ENCODE data around the gene FAM163B. TPM values are rescaled to one million over a fixed set of nuclear protein-coding genes. Genes with fewer than 3 reads are reported as not detected.

Gene FAM163B
- total RNA-seq, 1 donor from 2014 or later: not detected

DNA sequence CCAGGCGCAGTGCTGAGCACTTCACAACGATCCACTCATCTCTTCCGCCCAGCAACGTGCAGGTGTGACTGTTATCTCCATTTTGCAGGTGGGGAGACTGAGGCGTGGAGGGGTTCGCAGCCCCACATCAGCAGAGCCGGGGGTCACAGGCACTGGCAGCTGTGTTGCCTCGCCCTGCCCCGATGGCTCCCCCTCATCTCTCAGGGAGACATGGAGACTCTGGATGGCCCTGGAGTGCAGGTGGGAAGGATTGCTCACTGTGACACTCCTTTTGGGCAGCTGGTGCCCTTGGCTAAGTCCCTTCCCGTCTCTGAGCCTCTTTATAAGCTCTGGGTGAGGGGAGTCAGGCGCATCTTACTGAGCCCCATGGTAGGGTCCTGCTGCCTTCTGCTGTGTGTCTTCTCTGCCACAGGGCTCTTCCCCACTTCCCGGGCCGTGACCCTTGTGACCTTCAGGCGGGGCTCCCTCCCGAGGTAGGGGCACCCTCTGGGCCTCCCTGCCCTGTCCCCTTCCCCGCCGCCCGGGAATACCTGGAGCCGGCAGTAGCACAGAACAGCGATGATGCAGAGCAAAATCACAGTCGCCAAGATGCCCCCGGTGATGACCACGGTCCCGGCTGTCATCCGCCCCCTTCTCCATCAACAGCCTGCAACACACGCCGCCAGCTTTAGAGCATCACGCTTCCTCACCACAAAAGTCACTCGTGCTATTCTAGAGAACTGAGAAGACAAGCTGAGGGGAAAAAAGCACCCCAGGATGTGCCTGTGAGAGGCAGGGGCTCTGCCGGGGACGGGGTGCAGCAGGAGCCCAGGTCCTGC is 29.4 kb downstream of the FAM163B start:
- no peak overlapping the region for H3K4me3 Mint-ChIP-seq
- no peaks in the 10 kb centered on the region for H3K36me3 Mint-ChIP-seq (ENCODE audit: low read depth)
- peaks cover 8% of the 10 kb centered on the region for H3K27me3 Mint-ChIP-seq (ENCODE audit: low read depth)
- H3K4me1 Mint-ChIP-seq: peaks cover 27% of the 10 kb centered on the region
- TF ChIP-seq, protein P1, sequence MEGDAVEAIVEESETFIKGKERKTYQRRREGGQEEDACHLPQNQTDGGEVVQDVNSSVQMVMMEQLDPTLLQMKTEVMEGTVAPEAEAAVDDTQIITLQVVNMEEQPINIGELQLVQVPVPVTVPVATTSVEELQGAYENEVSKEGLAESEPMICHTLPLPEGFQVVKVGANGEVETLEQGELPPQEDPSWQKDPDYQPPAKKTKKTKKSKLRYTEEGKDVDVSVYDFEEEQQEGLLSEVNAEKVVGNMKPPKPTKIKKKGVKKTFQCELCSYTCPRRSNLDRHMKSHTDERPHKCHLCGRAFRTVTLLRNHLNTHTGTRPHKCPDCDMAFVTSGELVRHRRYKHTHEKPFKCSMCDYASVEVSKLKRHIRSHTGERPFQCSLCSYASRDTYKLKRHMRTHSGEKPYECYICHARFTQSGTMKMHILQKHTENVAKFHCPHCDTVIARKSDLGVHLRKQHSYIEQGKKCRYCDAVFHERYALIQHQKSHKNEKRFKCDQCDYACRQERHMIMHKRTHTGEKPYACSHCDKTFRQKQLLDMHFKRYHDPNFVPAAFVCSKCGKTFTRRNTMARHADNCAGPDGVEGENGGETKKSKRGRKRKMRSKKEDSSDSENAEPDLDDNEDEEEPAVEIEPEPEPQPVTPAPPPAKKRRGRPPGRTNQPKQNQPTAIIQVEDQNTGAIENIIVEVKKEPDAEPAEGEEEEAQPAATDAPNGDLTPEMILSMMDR (conservative IDR thresholded peaks at IDR 0.05): no peak
- DNase-seq (ENCODE audit: low read depth, low spot score): no peak
- no peak overlapping the region for H3K27ac Mint-ChIP-seq (ENCODE audit: unreplicated experiment)
- no peaks in the 10 kb centered on the region for H3K9me3 Mint-ChIP-seq

DNA sequence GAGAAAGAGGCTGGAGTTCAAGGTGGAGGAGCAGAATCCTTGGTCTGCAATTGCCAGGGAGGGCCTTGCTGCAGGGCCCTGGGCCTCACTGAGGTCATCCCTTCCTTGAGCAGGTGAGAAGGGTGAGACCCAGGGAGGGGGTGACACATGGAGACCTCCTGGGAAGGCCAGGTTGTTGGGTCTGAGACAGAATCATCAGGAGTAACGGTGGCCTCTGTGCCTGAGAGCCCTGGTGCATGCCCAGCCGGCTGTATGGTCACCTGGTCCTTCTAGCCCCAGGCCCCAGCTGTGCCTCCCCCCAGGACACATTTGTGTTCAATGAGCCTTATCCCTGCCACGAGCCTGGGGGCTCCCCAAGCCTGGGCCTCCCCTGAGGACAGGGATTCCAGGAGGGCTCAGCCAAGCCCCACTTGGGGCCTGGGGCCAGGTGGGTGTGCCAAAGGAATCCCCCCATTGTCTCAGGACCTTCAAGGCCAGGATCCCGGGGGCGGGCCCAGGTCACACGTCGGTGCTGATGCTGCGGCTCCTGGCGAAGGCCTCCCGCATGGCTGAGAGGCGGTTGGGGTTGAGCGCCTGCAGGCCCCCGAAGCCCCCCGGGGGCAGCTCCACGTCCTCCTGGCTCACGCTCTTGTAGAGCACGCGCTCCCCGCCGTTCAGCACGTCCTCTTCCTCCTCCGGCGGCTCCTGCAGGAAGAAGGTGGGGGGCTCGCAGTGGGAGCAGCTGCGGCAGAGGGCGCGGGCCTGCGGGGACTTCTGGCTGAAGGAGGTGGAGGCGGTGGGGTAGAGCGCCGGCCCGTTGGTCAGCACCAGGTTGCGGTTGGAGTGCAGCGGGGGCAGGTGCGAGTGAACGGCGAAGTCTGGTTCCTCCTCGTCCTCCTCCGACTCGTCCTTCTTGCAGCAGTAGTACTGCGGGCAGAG is 30.4 kb downstream of the FAM163B start:
- Mint-ChIP-seq H3K9me3 (no peaks in the 10 kb centered on the region), H3K36me3 (ENCODE audit: low read depth) (no peaks in the 10 kb centered on the region), H3K4me1 (peaks cover 21% of the 10 kb centered on the region), H3K4me3 (no peak overlapping the region), H3K27ac (ENCODE audit: unreplicated experiment) (no peak overlapping the region), H3K27me3 (ENCODE audit: low read depth) (peaks cover 3% of the 10 kb centered on the region)
- no peak for DNase-seq (ENCODE audit: low read depth, low spot score)
- TF ChIP-seq, protein P1 (conservative IDR thresholded peaks at IDR 0.05): no peak

- Mint-ChIP-seq H3K27ac (ENCODE audit: unreplicated experiment) (no peak overlapping the region), H3K27me3 (ENCODE audit: low read depth) (peaks cover 3% of the 10 kb centered on the region), H3K4me3 (no peak overlapping the region), H3K4me1 (peaks cover 21% of the 10 kb centered on the region), H3K36me3 (ENCODE audit: low read depth) (no peaks in the 10 kb centered on the region), H3K9me3 (no peaks in the 10 kb centered on the region)
- no peak for DNase-seq (ENCODE audit: low read depth, low spot score)
- TF ChIP-seq, protein P1 (conservative IDR thresholded peaks at IDR 0.05): no peak
Observed at GRCh38 chr9:133577737-133578112, 31.5 kb downstream of the FAM163B start.

GRCh38 chr9:133576875-133577736 is 32.1 kb downstream of the FAM163B start:
- TF ChIP-seq, protein P1 (conservative IDR thresholded peaks at IDR 0.05): no peak
- Mint-ChIP-seq H3K36me3 (ENCODE audit: low read depth) (no peaks in the 10 kb centered on the region), H3K27me3 (ENCODE audit: low read depth) (peaks cover 3% of the 10 kb centered on the region), H3K27ac (ENCODE audit: unreplicated experiment) (no peak overlapping the region), H3K4me3 (no peak overlapping the region), H3K9me3 (no peaks in the 10 kb centered on the region), H3K4me1 (peaks cover 21% of the 10 kb centered on the region)
- no peak for DNase-seq (ENCODE audit: low read depth, low spot score)

Measured in neural crest cell (in vitro differentiated cells).